Nephron (organoid): Measurements from ENCODE around the gene SMAD6.

ENCODE experiments used
- H3K27ac Mint-ChIP-seq, 3 experiments: 2 replicates each; pipeline ENCODE4 v1.8.0; 2020; ENCODE audit warnings: mixed read lengths in 3 of 3, mild to moderate bottlenecking in 2 of 3, moderate library complexity in 1 of 3
- H3K27me3 Mint-ChIP-seq: 2 replicates; pipeline ENCODE4 v1.8.0; 2021; ENCODE audit warnings: low read depth, mild to moderate bottlenecking, moderate library complexity, mixed read lengths
- H3K36me3 Mint-ChIP-seq: 2 replicates; pipeline ENCODE4 v1.8.0; 2020; ENCODE audit warnings: low read depth, mixed read lengths
- H3K4me1 Mint-ChIP-seq: 2 replicates; pipeline ENCODE4 v1.8.0; 2020; ENCODE audit warnings: mixed read lengths
- H3K4me3 Mint-ChIP-seq, 3 experiments: 2 replicates each; pipeline ENCODE4 v1.8.0; 2020; ENCODE audit warnings: mild to moderate bottlenecking in 3 of 3, mixed read lengths in 3 of 3, moderate library complexity in 2 of 3
- H3K9me3 Mint-ChIP-seq: 2 replicates; pipeline ENCODE4 v1.8.0; 2020; ENCODE audit warnings: mixed read lengths
- TF ChIP-seq, protein P1 (sequence below), 3 experiments: fragments of 200-600 bp; sonication (generic); IDR thresholded peaks; one replicate each; pipeline ENCODE4 v1.5.0; 2021; ENCODE audit warnings: antibody characterized with exemption in 3 of 3; ENCODE audit not compliant: unreplicated experiment in 3 of 3

The SMAD6 gene

DNA sequence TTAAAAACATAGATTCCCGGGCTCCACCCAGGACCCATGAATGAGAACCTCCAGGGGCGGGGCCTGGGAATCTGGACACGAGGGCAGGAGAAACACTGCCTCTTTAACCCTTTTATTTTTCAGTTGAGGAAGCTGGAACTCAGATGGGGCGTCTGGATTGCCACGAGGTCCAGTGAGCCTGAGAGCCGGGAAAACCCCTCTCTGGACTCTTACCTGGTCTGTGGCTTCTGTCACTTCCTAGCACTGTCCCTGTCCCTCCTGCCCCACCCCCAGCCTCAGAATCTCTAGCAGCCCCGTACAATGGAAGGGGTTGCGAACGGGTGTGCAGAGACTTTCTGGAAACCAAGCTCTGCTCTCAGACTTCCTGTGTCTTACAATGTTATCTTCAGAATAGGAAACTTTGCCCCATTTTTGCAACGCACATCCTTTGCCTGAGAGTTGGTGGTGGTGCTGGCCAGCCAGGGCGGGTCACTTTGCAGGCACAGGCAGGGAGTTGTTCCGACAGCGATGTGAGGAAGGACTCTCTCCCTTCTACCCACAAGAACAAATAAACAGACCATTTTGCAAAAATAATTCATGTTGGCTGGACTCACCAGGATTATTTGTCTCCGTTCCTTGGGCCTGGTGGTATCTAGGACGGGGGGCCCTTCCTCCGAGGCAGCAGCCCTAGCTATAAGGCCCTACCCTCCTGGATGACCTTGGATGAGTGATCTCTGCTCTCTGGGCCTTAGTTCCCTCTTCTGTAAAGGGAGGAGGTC, 59.1 kb downstream of the SMAD6 start:
- TF ChIP-seq, protein P1, sequence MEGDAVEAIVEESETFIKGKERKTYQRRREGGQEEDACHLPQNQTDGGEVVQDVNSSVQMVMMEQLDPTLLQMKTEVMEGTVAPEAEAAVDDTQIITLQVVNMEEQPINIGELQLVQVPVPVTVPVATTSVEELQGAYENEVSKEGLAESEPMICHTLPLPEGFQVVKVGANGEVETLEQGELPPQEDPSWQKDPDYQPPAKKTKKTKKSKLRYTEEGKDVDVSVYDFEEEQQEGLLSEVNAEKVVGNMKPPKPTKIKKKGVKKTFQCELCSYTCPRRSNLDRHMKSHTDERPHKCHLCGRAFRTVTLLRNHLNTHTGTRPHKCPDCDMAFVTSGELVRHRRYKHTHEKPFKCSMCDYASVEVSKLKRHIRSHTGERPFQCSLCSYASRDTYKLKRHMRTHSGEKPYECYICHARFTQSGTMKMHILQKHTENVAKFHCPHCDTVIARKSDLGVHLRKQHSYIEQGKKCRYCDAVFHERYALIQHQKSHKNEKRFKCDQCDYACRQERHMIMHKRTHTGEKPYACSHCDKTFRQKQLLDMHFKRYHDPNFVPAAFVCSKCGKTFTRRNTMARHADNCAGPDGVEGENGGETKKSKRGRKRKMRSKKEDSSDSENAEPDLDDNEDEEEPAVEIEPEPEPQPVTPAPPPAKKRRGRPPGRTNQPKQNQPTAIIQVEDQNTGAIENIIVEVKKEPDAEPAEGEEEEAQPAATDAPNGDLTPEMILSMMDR (IDR thresholded peaks at IDR 0.05; ENCODE audit: unreplicated experiment in 3 of 3): no peak
- H3K4me3 Mint-ChIP-seq: no peak overlapping the region
- no peaks in the 10 kb centered on the region for H3K9me3 Mint-ChIP-seq
- H3K27me3 Mint-ChIP-seq: no peaks in the 10 kb centered on the region
- H3K36me3 Mint-ChIP-seq: peaks cover 5% of the 10 kb centered on the region
- peak overlapping the region; percentile 85 to 94 (median 92) for H3K27ac Mint-ChIP-seq
- peaks cover 81% of the 10 kb centered on the region for H3K4me1 Mint-ChIP-seq

DNA sequence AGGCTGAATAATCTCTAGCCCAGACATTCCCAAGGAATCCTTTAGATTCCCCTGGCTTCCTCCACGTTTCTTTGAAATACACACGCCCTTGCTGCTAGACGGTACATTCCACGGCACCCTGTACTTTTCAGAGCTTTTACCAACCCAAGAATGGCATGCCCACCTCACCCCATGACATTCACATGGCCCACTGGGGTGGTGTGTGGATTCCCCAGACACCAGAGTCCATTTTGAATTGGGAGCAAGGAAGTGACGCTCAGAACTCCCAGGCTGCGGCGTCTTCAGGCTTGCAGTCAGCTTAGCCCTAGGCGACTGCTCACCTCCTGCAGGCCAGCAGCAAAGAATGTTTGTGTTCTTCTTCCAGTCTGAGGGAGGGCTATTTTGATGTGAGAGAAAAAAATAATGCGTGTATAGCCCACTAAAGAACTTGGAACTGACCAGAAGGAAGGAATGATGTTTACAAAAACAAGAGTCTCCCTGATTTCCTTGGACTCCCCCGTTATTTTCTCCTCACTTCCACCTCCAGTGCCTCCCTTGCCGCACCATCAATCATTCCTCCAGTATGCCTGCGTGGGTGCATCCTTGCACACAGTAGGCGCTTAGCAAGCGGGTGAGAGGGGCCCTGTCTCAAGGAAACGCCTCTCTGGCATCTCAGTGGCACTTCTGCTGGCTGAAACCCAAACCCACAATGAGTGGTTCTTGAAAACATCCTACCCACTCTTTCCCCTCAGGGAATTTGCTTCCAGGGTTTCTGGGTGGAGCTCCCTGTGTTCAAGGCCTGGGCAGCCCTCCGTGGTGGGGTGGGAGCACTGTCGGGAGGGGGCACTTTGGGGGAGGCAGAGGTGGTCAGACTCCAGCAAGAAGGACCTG, 59.9 kb downstream of the SMAD6 start:
- Mint-ChIP-seq H3K9me3 (no peaks in the 10 kb centered on the region), H3K36me3 (peaks cover 3% of the 10 kb centered on the region), H3K27me3 (no peaks in the 10 kb centered on the region), H3K27ac (peak overlapping the region; percentile 85 to 94 (median 92)), H3K4me1 (peaks cover 81% of the 10 kb centered on the region), H3K4me3 (no peak overlapping the region)
- TF ChIP-seq, protein P1 (IDR thresholded peaks at IDR 0.05; ENCODE audit: unreplicated experiment in 3 of 3): no peak

DNA sequence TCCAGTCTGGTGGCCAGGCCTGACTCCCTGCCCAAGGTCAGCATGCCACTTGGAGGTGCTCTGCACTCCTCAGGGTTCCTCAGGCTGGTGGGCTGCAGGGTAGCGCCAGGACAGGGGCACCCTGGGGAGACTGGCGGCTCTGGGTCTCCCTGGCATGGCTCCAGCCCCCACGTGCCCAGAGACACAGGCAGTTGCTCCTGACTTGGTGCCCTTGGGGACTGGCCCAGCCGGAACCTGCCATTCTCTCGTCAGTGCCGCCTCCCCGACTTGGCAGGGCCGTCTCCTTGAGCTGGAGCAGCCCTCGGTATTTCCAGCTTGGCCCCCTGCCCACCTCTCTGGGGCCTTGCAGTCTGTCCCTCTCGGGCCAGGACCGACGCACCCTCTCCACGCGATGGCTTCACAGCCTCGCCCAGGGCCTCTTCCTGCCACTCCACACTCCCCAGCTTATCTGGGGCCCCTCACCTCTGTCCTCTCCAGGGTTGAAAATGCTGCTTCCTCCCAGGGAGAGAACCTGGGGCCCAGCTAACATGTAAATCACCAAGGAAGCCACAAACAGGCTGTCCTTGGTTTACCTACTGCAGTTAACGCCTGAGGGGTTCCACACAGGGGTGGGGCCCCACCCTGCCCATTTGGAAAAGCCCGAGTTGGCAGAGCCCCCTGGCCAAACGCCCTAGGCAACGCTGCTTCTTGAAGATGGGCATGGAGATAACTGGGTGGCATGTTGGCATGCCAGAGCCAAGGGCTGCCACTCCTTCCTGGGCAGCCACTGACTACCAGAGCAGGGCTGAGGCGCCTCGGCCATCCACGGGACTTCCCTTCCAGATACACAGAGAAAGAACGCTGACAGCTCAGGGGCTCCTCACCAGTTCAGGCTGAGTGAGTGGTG, 61.4 kb downstream of the SMAD6 start:
- peaks cover 81% of the 10 kb centered on the region for H3K4me1 Mint-ChIP-seq
- peak overlapping the region in 1 of 3 experiments; percentile 27 for H3K4me3 Mint-ChIP-seq
- H3K27ac Mint-ChIP-seq: peak overlapping the region; percentile 87 to 94 (median 93)
- H3K27me3 Mint-ChIP-seq: no peaks in the 10 kb centered on the region
- TF ChIP-seq, protein P1 (IDR thresholded peaks at IDR 0.05; ENCODE audit: unreplicated experiment in 3 of 3): no peak
- H3K36me3 Mint-ChIP-seq: no peaks in the 10 kb centered on the region
- H3K9me3 Mint-ChIP-seq: no peaks in the 10 kb centered on the region

DNA sequence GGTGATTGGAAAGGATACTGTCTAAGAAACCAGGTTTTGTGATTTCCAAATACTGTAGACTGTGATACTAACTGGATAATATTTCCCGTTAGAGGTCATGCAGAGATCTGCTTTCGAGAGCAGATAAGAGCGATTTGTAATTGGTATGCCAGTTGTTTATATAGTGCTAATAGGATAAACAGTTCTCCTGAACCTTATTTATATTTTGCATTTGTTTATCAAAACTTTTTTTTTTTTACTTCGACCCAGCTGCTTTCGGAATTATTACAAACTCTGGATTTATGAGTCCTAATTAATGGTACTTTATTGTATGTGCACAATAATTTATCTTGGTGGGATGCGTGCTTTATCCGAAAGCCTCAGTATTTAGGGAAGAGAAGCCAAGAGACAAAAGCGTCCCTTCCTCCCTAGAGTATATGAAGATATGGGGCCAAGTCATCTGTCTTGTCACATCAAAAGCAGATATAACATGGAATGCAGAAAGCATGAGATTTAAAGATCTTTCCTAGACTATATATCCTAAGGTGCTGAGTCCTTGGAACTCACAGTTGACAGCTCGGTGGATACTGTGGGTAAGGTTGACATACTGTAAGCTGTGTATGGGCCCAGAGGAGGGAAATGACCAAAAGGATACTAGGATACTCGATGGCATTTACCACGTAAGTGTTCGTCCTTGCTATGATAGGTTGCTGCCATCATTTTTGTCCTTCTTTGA, 62.2 kb downstream of the SMAD6 start:
- Mint-ChIP-seq H3K36me3 (no peaks in the 10 kb centered on the region), H3K27me3 (no peaks in the 10 kb centered on the region), H3K9me3 (no peaks in the 10 kb centered on the region), H3K4me1 (peaks cover 75% of the 10 kb centered on the region), H3K4me3 (peak overlapping the region in 2 of 3 experiments; percentile 6 to 27), H3K27ac (peak overlapping the region; percentile 87 to 94 (median 93))
- TF ChIP-seq, protein P1 (IDR thresholded peaks at IDR 0.05; ENCODE audit: unreplicated experiment in 3 of 3): no peak
